Fibroblast of peridontal ligament (primary cell): ENCODE data around the gene SLC5A3.
A peak's percentile ranks its signal among the peaks of the same experiment; 100 is the strongest.

Experiments
- DNase-seq: peaks from one replicate; pipeline ENCODE4 v3.0.0-alpha.2; 2010; ENCODE audit errors: extremely low read depth

Gene SLC5A3

DNA sequence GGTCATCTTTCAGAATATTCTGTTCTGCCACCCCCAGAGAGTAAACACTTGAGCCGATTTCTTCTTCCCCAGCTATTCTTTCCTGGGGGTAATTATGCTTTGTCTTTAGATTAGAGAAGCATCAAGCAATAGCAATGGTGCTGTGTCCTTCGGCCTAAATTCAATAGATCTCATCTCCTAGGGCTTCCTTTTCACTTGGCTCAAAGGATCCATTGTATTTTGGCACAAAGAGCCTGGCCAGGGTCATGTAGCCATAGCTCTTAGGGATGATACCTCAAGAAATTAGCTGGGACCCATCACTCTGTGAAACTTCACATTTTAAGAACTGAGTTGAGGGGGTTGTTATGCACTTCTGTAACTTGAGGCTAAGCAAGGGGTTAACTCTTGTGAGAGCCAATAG is 27.0 kb downstream of the SLC5A3 start:
- no peak for DNase-seq

DNA sequence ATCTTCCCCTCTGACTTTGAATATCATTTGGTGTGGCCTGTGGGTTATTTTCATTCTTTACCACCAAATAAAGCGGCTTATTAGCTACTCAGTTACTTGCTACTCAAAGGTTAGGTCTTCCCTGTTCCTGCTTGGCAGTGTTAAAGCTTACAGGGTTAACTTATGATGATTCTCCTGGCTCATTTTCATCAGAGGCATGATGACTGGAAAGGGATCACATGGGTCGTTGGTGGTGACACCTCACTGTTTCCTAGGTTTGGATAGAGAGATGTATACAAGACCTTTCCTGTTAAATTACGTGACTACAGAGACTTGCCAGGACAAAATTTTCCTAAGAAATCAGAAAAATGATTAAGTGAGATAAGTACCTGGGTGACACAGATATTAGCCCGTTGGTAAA is 27.4 kb downstream of the SLC5A3 start:
- peak; percentile 15 for DNase-seq

DNA sequence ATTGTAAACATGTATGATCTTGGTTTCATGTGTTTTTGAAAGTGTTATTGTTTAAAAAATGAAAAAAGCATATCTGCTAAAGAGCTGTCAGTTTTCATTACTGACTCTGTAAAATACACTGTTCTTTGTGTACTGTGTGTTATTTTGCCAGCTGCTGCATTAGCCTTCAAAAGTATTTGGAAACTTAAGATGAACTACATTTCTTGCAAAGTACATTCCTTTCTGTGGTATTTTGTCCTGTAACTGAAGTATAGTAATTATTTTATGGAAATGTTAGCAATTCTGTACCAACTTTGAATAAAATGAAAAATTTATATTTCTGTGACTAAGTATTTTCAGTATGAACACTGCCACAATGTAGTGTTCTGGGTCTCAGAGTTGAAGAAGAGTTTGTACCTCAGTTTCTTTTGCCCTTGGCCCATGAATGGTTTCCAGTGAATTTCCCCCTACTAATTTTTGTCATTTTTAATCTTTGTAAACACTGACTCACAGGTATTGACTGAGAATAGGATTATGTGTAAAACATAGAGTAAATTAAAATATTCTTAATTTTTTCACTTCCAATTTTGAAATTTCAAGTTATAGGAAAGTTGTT is 32.7 kb downstream of the SLC5A3 start:
- peak; percentile 27 for DNase-seq

DNA sequence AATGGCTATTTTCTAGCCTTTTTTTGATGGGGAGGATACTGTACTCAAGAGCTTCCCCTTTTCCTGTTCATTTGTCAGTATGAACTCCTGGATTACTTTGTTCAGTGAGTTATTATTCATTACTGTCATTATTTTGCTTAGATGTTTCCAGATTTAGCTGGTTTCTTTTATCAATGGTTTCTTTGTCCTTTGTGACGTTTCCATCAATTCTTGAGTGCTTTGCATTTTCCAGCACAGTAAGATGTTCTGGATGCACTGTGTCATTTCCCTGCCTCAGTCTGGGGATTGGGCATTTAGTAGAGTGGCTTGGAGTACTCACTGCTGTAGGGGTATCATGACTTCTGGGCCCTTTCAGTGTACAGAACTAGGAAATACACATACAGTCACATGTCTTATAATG is 34.2 kb downstream of the SLC5A3 start:
- no peak for DNase-seq

DNA sequence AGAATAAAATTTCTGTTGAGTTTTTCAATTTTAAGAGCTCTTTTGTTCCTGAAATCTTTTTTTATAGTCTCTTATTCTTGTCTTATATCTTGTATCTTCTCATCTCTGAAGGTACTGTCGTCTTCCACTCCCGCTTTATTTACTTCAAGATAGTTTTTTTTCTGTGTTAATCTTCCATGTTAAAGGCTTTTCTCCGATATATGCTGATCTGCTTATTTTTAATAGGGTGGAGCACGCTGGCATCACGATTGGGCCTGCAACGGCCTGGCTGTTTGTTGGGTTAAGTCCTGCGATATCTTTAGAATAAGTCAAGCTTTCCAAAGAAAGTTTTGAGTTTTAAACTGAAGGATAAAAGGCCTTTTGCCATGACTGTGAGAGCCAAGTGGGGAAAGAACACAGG is 35.7 kb downstream of the SLC5A3 start:
- DNase-seq, result no peak

DNA sequence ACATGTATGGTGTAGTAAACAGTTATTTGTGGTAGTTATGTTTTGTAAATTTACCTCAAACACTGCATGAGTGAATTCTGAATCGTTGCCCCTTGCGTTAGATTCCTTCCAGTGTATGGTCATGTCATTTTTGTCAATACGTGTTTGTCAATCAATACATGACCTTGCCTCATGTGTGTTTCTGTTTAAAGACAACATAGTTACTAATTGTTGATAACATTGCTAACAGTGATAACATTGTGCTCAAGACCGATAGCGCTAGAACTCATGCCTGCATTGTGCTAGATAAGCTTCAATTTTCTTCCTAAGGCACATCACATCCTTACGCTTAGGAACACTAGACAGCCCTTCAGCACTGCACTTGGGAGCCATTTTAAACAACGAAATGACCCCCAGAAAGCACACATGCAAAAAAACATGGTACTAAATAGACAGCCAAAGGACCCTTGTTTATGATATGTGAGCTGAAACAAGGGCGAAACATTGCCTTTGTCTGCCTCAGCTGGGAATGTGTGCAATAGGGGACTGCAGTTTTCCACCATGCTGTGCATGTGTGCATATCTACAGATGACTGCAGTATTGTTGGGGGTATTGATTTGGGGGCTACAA is 37.3 kb downstream of the SLC5A3 start:
- DNase-seq, result no peak

DNA sequence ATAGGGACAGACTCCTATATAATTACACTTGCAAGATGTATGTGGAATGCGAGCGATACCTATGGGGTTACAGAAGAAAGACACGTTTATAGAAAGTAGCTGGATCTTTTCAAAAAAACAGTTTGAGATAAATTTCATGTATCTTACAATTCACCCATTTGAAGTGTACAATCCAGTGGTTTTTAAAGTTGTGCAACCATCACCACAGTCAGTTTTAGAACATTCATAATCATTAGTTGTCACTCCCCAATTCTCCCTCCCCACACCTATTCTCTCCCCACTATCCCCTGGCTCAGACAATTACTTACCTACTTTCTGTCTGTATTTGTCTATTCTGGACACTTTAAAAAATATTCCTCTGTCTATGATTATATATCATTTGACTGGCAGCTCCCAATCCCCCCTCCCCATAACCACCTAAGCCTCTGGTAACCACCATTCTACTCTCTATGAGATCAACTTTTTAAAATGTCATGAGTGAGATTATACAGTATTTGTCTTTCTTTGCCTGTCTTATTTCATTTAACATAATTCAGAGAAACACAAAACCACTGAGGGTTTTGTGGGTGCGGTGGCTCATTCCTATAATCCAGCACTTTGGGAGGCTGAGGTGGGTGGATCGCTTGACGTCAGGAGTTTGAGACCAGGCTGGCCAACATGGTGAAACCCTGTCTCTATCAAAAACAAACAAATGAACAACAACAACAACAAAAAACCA is 39.1 kb downstream of the SLC5A3 start:
- peak; percentile 46 for DNase-seq

DNA sequence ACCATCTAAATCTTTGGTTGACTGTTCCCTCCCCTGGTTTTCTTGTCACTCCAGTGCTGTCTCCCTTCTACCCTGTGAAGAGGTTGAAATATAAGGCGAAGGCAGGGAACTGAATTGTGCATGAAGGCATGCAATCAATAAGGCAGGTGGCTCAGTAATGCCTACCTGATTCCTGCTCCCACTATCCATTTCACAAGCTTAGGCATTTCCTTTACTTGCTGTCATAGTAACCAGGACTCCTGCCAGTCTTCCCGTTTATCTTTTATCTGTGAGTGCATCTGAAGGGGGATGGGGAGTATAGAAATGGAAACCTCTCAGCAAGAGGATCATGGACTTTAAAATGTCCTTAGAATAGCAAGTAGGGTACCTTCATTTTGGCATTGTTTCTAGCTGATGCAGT is 40.5 kb downstream of the SLC5A3 start:
- no peak for DNase-seq

DNA sequence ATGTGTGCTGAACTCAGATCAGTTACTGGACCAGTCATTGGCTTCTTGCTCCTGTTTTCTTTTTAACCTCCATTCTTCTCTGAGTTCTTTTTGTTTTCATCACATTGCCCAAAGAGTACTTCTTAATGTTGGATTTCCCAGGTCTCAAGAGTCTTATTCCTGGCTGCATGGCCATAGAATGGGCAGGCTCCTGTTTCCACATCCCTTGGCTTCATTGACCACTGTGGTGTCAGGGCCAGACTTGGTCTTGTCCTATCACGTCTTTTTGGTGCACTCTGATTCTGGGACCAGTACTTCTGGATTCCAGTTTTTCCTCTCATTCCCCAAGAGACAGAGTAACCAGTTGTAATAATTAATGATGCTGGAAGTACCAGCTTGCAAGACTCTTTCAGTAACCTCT is 41.8 kb downstream of the SLC5A3 start:
- no peak for DNase-seq

DNA sequence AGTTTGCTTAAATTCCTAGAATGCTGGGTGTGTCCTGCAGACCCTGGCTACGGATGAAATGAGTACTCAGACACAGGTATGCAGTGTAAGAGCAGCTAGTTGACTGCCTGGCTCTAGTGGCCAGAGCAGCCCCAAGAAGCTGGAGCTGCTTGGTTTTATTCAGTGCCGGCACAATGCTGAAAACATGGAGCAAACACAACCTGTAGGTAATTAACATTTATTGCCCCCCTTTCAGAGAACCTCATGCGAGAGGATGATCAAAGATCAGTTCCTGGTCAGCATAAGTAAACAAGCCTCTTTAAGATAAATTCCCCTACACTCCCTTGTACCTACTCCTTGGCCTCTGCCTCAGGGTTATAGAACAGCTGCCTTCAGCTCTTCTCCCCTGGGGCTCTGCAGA is 43.2 kb downstream of the SLC5A3 start:
- DNase-seq, result no peak

DNA sequence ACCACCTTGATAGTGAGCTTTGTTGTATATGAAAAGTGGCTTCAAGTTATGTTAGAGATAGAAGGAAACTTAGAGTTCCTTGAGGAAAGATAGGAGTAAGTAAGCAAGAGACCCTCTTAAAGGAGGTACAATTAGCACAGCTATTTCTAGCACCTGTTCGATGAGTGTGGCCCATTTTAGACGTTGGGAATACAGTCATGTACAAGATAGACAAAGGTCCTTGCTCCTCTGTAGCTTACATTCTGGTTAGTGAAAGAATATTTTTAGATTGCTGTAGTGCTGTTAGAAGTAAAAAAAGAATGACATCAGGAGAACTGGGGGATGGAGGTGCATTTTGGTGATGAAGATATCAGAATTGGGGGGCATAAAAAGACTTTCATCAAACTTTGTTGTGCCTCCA is 47.5 kb downstream of the SLC5A3 start:
- no peak for DNase-seq

DNA sequence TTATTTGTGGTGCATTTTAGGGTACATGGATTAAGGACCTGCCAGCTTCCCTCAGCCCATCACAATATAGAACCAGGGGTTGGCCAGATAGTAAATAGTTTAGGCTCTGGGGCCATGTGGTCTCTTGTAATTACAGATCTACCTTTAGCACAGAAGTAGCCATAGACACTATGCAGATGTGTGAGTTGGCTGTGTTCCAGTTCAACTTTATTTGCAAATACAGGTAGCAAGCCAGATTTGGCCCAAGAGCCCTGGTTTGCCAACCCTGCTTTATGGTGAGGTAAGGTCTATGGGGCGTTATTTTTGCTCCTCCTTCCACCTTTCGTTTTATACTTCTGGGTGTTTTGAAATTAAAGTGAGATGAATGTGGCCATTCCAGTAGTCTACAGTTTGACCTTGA is 48.7 kb downstream of the SLC5A3 start:
- no peak for DNase-seq
